Measurements from ENCODE around the gene UVRAG.

Gene UVRAG

GRCh38 chr11:76010051-76010450 lies 195.0 kb downstream of the UVRAG start:
- H2BK15ac ChIP-seq (replicated peaks; ENCODE audit: low read depth), result no peak overlapping the region
- no peak overlapping the region for H3K56ac ChIP-seq (ENCODE audit: low read length)
- H2BK120ac ChIP-seq (ENCODE audit: low read depth, low read length), result no peak overlapping the region
- no CpG with 5 or more reads among the region's 2 CpGs for WGBS (ENCODE audit: extremely low coverage, insufficient coverage, low lambda C conversion rate)
- no peak overlapping the region for H2AK5ac ChIP-seq (ENCODE audit: low read length)
- H3K79me2 ChIP-seq (ENCODE audit: control insufficient read depth, insufficient read depth, low read length), result no peaks in the 10 kb centered on the region
- no peaks in the 10 kb centered on the region for H3K36me3 ChIP-seq (ENCODE audit: control insufficient read depth, insufficient read depth, low read length)
- H3K18ac ChIP-seq (ENCODE audit: low read length), result no peak overlapping the region
- no peak overlapping the region for H3K4ac ChIP-seq (ENCODE audit: low read depth, low read length)
- H3K4me3 ChIP-seq (ENCODE audit: low read length), result no peak overlapping the region
- H3K79me1 ChIP-seq (ENCODE audit: low read length), result no peaks in the 10 kb centered on the region
- no peaks in the 10 kb centered on the region for H3K27me3 ChIP-seq (ENCODE audit: insufficient read depth, low read length, poor library complexity)
- H3K4me1 ChIP-seq (ENCODE audit: control insufficient read depth, low read depth, low read length), result no peaks in the 10 kb centered on the region
- no peak overlapping the region for H4K5ac ChIP-seq (ENCODE audit: low read length)
- H3K4me2 ChIP-seq (ENCODE audit: low read length), result no peak overlapping the region
- H3K9ac ChIP-seq (ENCODE audit: low read length), result no peak overlapping the region
- no peak overlapping the region for H3K27ac ChIP-seq (ENCODE audit: low read depth, low read length)
- H2BK5ac ChIP-seq (ENCODE audit: low read length), result no peak overlapping the region
- no peak overlapping the region for H4K8ac ChIP-seq (ENCODE audit: low read depth, low read length)
- H3K23ac ChIP-seq (ENCODE audit: low read length), result no peak overlapping the region
- DNase-seq, result no peak

- Histone ChIP-seq H2BK5ac (ENCODE audit: low read length) (no peak overlapping the region), H3K27me3 (ENCODE audit: insufficient read depth, low read length, poor library complexity) (no peaks in the 10 kb centered on the region), H3K27ac (ENCODE audit: low read depth, low read length) (no peak overlapping the region), H3K4me2 (ENCODE audit: low read length) (no peak overlapping the region), H4K8ac (ENCODE audit: low read depth, low read length) (no peak overlapping the region), H3K36me3 (ENCODE audit: control insufficient read depth, insufficient read depth, low read length) (no peaks in the 10 kb centered on the region), H3K4me1 (ENCODE audit: control insufficient read depth, low read depth, low read length) (no peaks in the 10 kb centered on the region), H3K56ac (ENCODE audit: low read length) (no peak overlapping the region), H3K4ac (ENCODE audit: low read depth, low read length) (no peak overlapping the region), H3K79me2 (ENCODE audit: control insufficient read depth, insufficient read depth, low read length) (no peaks in the 10 kb centered on the region), H3K79me1 (ENCODE audit: low read length) (no peaks in the 10 kb centered on the region), H4K5ac (ENCODE audit: low read length) (no peak overlapping the region), H3K4me3 (ENCODE audit: low read length) (no peak overlapping the region), H3K23ac (ENCODE audit: low read length) (no peak overlapping the region), H3K9ac (ENCODE audit: low read length) (no peak overlapping the region), H2AK5ac (ENCODE audit: low read length) (no peak overlapping the region), H2BK120ac (ENCODE audit: low read depth, low read length) (no peak overlapping the region), H2BK15ac (replicated peaks; ENCODE audit: low read depth) (no peak overlapping the region), H3K18ac (ENCODE audit: low read length) (peak overlapping the region; percentile 9)
- no peak for DNase-seq
- WGBS (ENCODE audit: extremely low coverage, insufficient coverage, low lambda C conversion rate), result no CpG with 5 or more reads among the region's 1 CpG
Measured at GRCh38 chr11:76013526-76013925, 198.5 kb downstream of the UVRAG start.

GRCh38 chr11:76023236-76024068 lies 208.4 kb downstream of the UVRAG start:
- Histone ChIP-seq H3K18ac (ENCODE audit: low read length) (peak overlapping the region; percentile 60), H3K56ac (ENCODE audit: low read length) (no peak overlapping the region), H3K79me2 (ENCODE audit: control insufficient read depth, insufficient read depth, low read length) (no peaks in the 10 kb centered on the region), H3K36me3 (ENCODE audit: control insufficient read depth, insufficient read depth, low read length) (no peaks in the 10 kb centered on the region), H2BK5ac (ENCODE audit: low read length) (no peak overlapping the region), H3K4me2 (ENCODE audit: low read length) (no peak overlapping the region), H4K8ac (ENCODE audit: low read depth, low read length) (no peak overlapping the region), H2BK120ac (ENCODE audit: low read depth, low read length) (no peak overlapping the region), H3K23ac (ENCODE audit: low read length) (no peak overlapping the region), H3K79me1 (ENCODE audit: low read length) (no peaks in the 10 kb centered on the region), H2BK15ac (replicated peaks; ENCODE audit: low read depth) (no peak overlapping the region), H2AK5ac (ENCODE audit: low read length) (no peak overlapping the region), H3K4me3 (ENCODE audit: low read length) (no peak overlapping the region), H3K27ac (ENCODE audit: low read depth, low read length) (no peak overlapping the region), H3K27me3 (ENCODE audit: insufficient read depth, low read length, poor library complexity) (no peaks in the 10 kb centered on the region), H3K4me1 (ENCODE audit: control insufficient read depth, low read depth, low read length) (no peaks in the 10 kb centered on the region), H3K4ac (ENCODE audit: low read depth, low read length) (no peak overlapping the region), H3K9ac (ENCODE audit: low read length) (no peak overlapping the region), H4K5ac (ENCODE audit: low read length) (no peak overlapping the region)
- WGBS (ENCODE audit: extremely low coverage, insufficient coverage, low lambda C conversion rate), result no CpG with 5 or more reads among the region's 3 CpGs
- DNase-seq, result no peak

DNA sequence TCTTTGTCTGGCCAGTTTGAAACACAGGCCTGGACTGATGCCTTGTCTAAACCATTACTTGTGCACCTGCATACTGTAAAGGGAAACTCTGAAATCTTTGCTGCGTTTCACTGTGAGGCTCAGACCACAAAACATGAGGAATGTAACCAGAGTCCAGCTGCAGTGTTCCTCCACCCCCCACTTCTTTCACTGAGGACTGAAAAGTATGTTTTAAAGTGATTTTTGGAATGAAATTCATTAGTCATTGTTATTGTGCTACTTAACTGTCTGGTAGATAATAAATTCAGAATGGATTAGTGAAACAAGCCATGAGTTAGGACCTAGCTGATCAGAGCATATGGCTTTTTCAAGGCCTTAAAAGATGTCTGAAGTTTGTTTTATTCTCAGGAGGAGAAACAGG lies 210.1 kb downstream of the UVRAG start:
- Histone ChIP-seq H2BK120ac (ENCODE audit: low read depth, low read length) (no peak overlapping the region), H3K36me3 (ENCODE audit: control insufficient read depth, insufficient read depth, low read length) (no peaks in the 10 kb centered on the region), H3K4me1 (ENCODE audit: control insufficient read depth, low read depth, low read length) (no peaks in the 10 kb centered on the region), H3K27me3 (ENCODE audit: insufficient read depth, low read length, poor library complexity) (no peaks in the 10 kb centered on the region), H4K8ac (ENCODE audit: low read depth, low read length) (no peak overlapping the region), H3K56ac (ENCODE audit: low read length) (no peak overlapping the region), H3K4ac (ENCODE audit: low read depth, low read length) (no peak overlapping the region), H3K4me3 (ENCODE audit: low read length) (no peak overlapping the region), H3K79me1 (ENCODE audit: low read length) (no peaks in the 10 kb centered on the region), H3K9ac (ENCODE audit: low read length) (no peak overlapping the region), H3K23ac (ENCODE audit: low read length) (no peak overlapping the region), H3K27ac (ENCODE audit: low read depth, low read length) (no peak overlapping the region), H3K4me2 (ENCODE audit: low read length) (no peak overlapping the region), H2BK15ac (replicated peaks; ENCODE audit: low read depth) (no peak overlapping the region), H2BK5ac (ENCODE audit: low read length) (no peak overlapping the region), H2AK5ac (ENCODE audit: low read length) (no peak overlapping the region), H3K79me2 (ENCODE audit: control insufficient read depth, insufficient read depth, low read length) (no peaks in the 10 kb centered on the region), H4K5ac (ENCODE audit: low read length) (no peak overlapping the region), H3K18ac (ENCODE audit: low read length) (no peak overlapping the region)
- WGBS (ENCODE audit: extremely low coverage, insufficient coverage, low lambda C conversion rate), result no CpG with 5 or more reads among the region's 1 CpG
- DNase-seq, result no peak

DNA sequence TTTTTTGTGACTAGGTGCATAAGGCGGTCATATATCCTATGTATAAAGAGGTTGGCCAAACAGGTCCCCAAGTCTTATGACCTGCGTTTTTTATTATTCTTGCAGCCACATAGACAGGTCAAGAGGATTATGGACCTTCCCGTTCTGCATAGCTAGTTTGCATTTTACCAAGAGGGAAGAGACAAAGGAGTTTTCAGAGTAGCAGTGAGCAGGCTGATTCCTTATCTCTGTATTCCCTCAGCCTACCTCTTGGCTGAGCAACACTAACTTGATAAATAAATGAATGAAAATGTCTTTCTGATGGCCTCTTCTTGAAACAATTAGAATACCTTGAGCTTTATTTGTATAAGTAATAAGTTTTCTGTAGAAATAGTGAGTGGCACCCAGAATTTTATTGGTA lies 210.8 kb downstream of the UVRAG start:
- peak; percentile 7 for DNase-seq
- Histone ChIP-seq H3K56ac (ENCODE audit: low read length) (no peak overlapping the region), H2BK5ac (ENCODE audit: low read length) (no peak overlapping the region), H3K23ac (ENCODE audit: low read length) (no peak overlapping the region), H3K4me2 (ENCODE audit: low read length) (no peak overlapping the region), H3K27ac (ENCODE audit: low read depth, low read length) (no peak overlapping the region), H3K79me2 (ENCODE audit: control insufficient read depth, insufficient read depth, low read length) (no peaks in the 10 kb centered on the region), H3K4ac (ENCODE audit: low read depth, low read length) (no peak overlapping the region), H4K5ac (ENCODE audit: low read length) (no peak overlapping the region), H3K79me1 (ENCODE audit: low read length) (no peaks in the 10 kb centered on the region), H3K36me3 (ENCODE audit: control insufficient read depth, insufficient read depth, low read length) (no peaks in the 10 kb centered on the region), H4K8ac (ENCODE audit: low read depth, low read length) (no peak overlapping the region), H2BK15ac (replicated peaks; ENCODE audit: low read depth) (no peak overlapping the region), H3K18ac (ENCODE audit: low read length) (no peak overlapping the region), H3K4me1 (ENCODE audit: control insufficient read depth, low read depth, low read length) (no peaks in the 10 kb centered on the region), H3K4me3 (ENCODE audit: low read length) (no peak overlapping the region), H3K27me3 (ENCODE audit: insufficient read depth, low read length, poor library complexity) (no peaks in the 10 kb centered on the region), H3K9ac (ENCODE audit: low read length) (no peak overlapping the region), H2BK120ac (ENCODE audit: low read depth, low read length) (no peak overlapping the region), H2AK5ac (ENCODE audit: low read length) (no peak overlapping the region)
- no CpG with 5 or more reads among the region's 3 CpGs for WGBS (ENCODE audit: extremely low coverage, insufficient coverage, low lambda C conversion rate)

DNA sequence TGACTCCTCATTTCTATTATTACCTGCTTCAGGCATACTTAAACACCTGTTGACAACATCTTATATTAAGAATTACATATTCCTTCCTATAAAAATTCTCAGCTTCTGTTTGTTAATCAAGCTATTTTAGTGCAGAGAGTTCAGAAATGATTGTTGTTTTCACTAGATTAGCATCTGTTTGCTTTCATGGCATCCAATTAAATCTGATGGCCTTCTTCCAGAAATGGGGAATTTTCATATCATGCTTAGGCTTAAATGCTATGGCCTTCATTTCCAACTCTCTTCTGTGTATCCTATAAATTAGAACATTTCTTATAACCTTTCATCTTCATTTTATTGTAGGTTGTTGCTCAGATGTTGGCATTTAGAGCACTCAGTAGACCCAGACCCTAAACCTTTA lies 211.3 kb downstream of the UVRAG start:
- Histone ChIP-seq H3K4me2 (ENCODE audit: low read length) (no peak overlapping the region), H3K36me3 (ENCODE audit: control insufficient read depth, insufficient read depth, low read length) (no peaks in the 10 kb centered on the region), H3K4me1 (ENCODE audit: control insufficient read depth, low read depth, low read length) (no peaks in the 10 kb centered on the region), H4K8ac (ENCODE audit: low read depth, low read length) (no peak overlapping the region), H2AK5ac (ENCODE audit: low read length) (no peak overlapping the region), H4K5ac (ENCODE audit: low read length) (no peak overlapping the region), H3K4ac (ENCODE audit: low read depth, low read length) (no peak overlapping the region), H3K27ac (ENCODE audit: low read depth, low read length) (no peak overlapping the region), H2BK15ac (replicated peaks; ENCODE audit: low read depth) (no peak overlapping the region), H2BK5ac (ENCODE audit: low read length) (no peak overlapping the region), H3K4me3 (ENCODE audit: low read length) (no peak overlapping the region), H3K9ac (ENCODE audit: low read length) (no peak overlapping the region), H3K27me3 (ENCODE audit: insufficient read depth, low read length, poor library complexity) (no peaks in the 10 kb centered on the region), H2BK120ac (ENCODE audit: low read depth, low read length) (no peak overlapping the region), H3K79me2 (ENCODE audit: control insufficient read depth, insufficient read depth, low read length) (no peaks in the 10 kb centered on the region), H3K56ac (ENCODE audit: low read length) (no peak overlapping the region), H3K23ac (ENCODE audit: low read length) (no peak overlapping the region), H3K18ac (ENCODE audit: low read length) (no peak overlapping the region), H3K79me1 (ENCODE audit: low read length) (no peaks in the 10 kb centered on the region)
- DNase-seq, result no peak
